ENCODE results near the gene XRCC6.
A peak's percentile ranks its signal among the peaks of the same experiment; 100 is the strongest.

Gene XRCC6

DNA sequence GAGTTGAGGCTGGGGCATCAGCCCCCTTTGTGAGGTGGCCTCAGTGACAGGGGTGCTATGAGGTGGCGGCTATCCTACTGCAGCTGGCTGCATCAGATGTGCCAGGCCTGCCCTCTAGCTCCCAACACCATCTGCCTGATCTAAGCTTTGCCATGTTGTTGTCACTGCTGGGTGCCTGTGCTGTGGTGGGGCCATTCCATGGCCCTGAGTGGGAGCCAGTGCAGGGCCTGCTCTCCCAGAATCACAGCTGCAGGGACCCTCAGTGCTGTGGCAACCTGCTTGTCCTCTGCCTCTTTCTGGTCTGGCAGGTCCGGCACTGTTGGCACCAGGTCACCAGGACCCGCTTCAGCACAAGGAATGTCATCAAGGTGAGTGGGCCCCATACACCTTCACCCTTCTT lies 69.4 kb downstream of the XRCC6 start:
- no peak for TF ChIP-seq FOXP2 (optimal IDR thresholded peaks at IDR 0.05; ENCODE audit: borderline replicate concordance, extremely low read depth, extremely low read length, insufficient read depth)
- TF ChIP-seq, protein P1, sequence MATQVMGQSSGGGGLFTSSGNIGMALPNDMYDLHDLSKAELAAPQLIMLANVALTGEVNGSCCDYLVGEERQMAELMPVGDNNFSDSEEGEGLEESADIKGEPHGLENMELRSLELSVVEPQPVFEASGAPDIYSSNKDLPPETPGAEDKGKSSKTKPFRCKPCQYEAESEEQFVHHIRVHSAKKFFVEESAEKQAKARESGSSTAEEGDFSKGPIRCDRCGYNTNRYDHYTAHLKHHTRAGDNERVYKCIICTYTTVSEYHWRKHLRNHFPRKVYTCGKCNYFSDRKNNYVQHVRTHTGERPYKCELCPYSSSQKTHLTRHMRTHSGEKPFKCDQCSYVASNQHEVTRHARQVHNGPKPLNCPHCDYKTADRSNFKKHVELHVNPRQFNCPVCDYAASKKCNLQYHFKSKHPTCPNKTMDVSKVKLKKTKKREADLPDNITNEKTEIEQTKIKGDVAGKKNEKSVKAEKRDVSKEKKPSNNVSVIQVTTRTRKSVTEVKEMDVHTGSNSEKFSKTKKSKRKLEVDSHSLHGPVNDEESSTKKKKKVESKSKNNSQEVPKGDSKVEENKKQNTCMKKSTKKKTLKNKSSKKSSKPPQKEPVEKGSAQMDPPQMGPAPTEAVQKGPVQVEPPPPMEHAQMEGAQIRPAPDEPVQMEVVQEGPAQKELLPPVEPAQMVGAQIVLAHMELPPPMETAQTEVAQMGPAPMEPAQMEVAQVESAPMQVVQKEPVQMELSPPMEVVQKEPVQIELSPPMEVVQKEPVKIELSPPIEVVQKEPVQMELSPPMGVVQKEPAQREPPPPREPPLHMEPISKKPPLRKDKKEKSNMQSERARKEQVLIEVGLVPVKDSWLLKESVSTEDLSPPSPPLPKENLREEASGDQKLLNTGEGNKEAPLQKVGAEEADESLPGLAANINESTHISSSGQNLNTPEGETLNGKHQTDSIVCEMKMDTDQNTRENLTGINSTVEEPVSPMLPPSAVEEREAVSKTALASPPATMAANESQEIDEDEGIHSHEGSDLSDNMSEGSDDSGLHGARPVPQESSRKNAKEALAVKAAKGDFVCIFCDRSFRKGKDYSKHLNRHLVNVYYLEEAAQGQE (IDR thresholded peaks at IDR 0.05; ENCODE audit: insufficient read depth in 1 of 2, low read depth in 2 of 2, low read length in 2 of 2) = no peak
- no peak for TF ChIP-seq TAF1 (IDR thresholded peaks at IDR 0.05; ENCODE audit: borderline replicate concordance, insufficient read depth, low read length)
- no peak for TF ChIP-seq POLR2AphosphoS5 (IDR thresholded peaks at IDR 0.05; ENCODE audit: low read depth, low read length)
- TF ChIP-seq SIN3A (IDR thresholded peaks at IDR 0.05; ENCODE audit: borderline replicate concordance, insufficient read depth, low read length) = no peak

DNA sequence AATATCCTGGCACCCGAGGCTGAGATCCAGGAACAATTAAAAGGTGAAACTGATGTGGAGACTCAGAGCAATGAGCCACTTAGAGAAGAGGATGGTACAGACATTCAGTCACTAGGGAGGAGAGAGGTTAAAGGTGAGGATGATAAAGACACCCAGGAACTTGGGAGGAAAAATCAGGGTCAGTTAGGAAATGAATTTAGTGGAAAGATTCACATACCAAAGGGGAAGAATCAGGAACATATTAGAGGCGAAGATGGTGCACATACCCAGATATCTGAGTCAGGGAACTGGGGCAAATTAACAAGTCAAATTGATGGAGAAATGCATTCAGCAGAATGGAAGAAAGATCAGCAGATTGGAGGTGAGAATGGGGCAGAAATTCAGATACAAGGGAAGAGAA lies 74.1 kb downstream of the XRCC6 start:
- TF ChIP-seq FOXP2 (optimal IDR thresholded peaks at IDR 0.05; ENCODE audit: borderline replicate concordance, extremely low read depth, extremely low read length, insufficient read depth) = no peak
- TF ChIP-seq, protein P1 (IDR thresholded peaks at IDR 0.05; ENCODE audit: insufficient read depth in 1 of 2, low read depth in 2 of 2, low read length in 2 of 2) = no peak
- TF ChIP-seq TAF1 (IDR thresholded peaks at IDR 0.05; ENCODE audit: borderline replicate concordance, insufficient read depth, low read length) = no peak
- no peak for TF ChIP-seq SIN3A (IDR thresholded peaks at IDR 0.05; ENCODE audit: borderline replicate concordance, insufficient read depth, low read length)
- TF ChIP-seq POLR2AphosphoS5 (IDR thresholded peaks at IDR 0.05; ENCODE audit: low read depth, low read length) = no peak

DNA sequence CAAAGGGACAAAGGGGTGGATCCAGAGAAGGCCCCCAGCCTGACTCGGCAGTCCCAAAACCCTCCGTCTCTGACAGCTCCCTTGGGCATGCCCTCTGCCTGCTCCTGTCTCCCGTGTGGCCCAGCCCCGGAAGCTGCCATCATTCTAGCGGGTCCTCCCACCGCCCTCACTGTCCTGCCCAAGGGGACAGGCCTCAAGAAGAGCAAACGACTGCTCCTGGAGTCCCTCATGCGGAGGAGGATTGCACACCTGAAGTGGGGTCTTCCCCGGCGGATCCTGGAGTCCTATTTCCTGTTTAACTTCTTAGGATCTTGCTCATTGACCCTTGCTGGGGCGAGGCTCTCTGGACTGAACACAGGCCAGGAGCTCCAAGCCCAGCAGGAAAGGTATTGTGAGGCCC lies 75.6 kb downstream of the XRCC6 start:
- TF ChIP-seq POLR2AphosphoS5 (IDR thresholded peaks at IDR 0.05; ENCODE audit: low read depth, low read length) = no peak
- no peak for TF ChIP-seq TAF1 (IDR thresholded peaks at IDR 0.05; ENCODE audit: borderline replicate concordance, insufficient read depth, low read length)
- TF ChIP-seq, protein P1 (IDR thresholded peaks at IDR 0.05; ENCODE audit: insufficient read depth in 1 of 2, low read depth in 2 of 2, low read length in 2 of 2) = no peak
- no peak for TF ChIP-seq SIN3A (IDR thresholded peaks at IDR 0.05; ENCODE audit: borderline replicate concordance, insufficient read depth, low read length)
- TF ChIP-seq FOXP2 (optimal IDR thresholded peaks at IDR 0.05; ENCODE audit: borderline replicate concordance, extremely low read depth, extremely low read length, insufficient read depth) = no peak

DNA sequence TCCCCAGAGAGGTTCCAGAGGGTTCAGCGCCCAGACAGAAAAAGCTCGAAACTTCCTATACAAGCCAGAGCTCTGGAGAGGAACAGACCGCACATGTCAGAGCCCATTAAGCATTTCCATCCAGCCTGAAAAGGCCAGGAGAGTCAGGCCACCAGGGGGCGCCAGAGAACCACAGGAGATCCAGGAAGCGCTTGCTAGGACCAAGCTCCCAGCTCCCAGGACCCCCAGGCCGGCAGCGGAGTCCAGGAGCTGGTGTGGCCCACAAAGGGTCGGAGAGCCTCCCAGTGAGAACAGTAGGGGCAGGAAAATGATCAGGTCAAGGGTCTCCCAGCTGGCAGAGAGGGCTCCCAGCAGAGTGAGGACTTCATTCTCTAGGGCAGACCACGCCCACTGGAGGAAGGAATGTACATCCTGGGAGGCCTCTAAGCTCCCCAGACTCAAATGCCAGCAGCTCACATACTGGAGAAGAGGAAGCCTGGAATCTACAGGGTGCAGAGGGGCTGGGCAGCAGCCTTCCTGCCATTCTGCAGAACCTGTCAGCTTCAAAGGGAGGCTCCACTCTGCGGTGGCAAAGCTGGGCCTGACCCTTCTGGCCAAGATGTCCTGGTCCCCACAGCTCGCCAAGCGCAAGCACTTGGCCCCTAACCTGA lies 76.2 kb downstream of the XRCC6 start:
- TF ChIP-seq FOXP2 (optimal IDR thresholded peaks at IDR 0.05; ENCODE audit: borderline replicate concordance, extremely low read depth, extremely low read length, insufficient read depth) = peak; percentile 42
- TF ChIP-seq, protein P1 (IDR thresholded peaks at IDR 0.05; ENCODE audit: insufficient read depth in 1 of 2, low read depth in 2 of 2, low read length in 2 of 2) = no peak

All from PFSK-1 (cell line).